Stimulated activated CD4-positive, alpha-beta T cell treated with anti-CD3 and anti-CD28 coated beads, TNF-alpha, amount 100 ng/mL, for 4 hours (primary cell): Measurements from ENCODE around the gene RNASE1.
"Not testable (repeated sequence)": the region's sequence is repeated elsewhere in the genome, so short reads cannot be mapped to it uniquely, and the experiment has no call there.

Experiments used
- DNase-seq, 3 experiments: peaks; one replicate each; pipeline ENCODE4 v3.0.0-alpha.2; 2020; ENCODE audit warnings: low read depth in 3 of 3

RNASE1 gene

GRCh38 chr14:20802341-20803084 lies at the start of gene RNASE1:
TSS of gene RNASE1 (minus strand) at chr14:20802844. CDS start at chr14:20802068, 776 bp downstream.
- DNase-seq, result no peak

- no peak for DNase-seq
Observed at GRCh38 chr14:20848955-20849570, 46.4 kb upstream of the RNASE1 start.

GRCh38 chr14:20848316-20848954 lies 45.8 kb upstream of the RNASE1 start:
- no peak for DNase-seq

- DNase-seq, result no peak
Observed at GRCh38 chr14:20846560-20846959, 43.9 kb upstream of the RNASE1 start.

GRCh38 chr14:20841096-20841495 lies 38.5 kb upstream of the RNASE1 start:
- DNase-seq, result no peak

GRCh38 chr14:20837831-20838230 lies 35.2 kb upstream of the RNASE1 start:
- DNase-seq, result no peak

GRCh38 chr14:20836668-20837338 lies 34.2 kb upstream of the RNASE1 start:
- no peak for DNase-seq

- DNase-seq, result no peak
Observed at GRCh38 chr14:20834899-20835298, 32.3 kb upstream of the RNASE1 start.

GRCh38 chr14:20830831-20831230 lies 28.2 kb upstream of the RNASE1 start:
- DNase-seq, result no peak

GRCh38 chr14:20828024-20828694 lies 25.5 kb upstream of the RNASE1 start:
- DNase-seq, result not testable (repeated sequence)

GRCh38 chr14:20827326-20827725 lies 24.7 kb upstream of the RNASE1 start:
- no peak for DNase-seq

- DNase-seq, result not testable (repeated sequence)
Observed at GRCh38 chr14:20826666-20827065, 24.0 kb upstream of the RNASE1 start.

GRCh38 chr14:20823859-20824258 lies 21.2 kb upstream of the RNASE1 start:
- no peak for DNase-seq

- DNase-seq, result not testable (repeated sequence)
Observed at GRCh38 chr14:20821521-20822108, 19.0 kb upstream of the RNASE1 start.

- no peak for DNase-seq
Observed at GRCh38 chr14:20820063-20820904, 17.6 kb upstream of the RNASE1 start.

GRCh38 chr14:20818861-20819260 lies 16.2 kb upstream of the RNASE1 start:
- DNase-seq, result no peak

- DNase-seq, result not testable (repeated sequence)
Observed at GRCh38 chr14:20815946-20816345, 13.3 kb upstream of the RNASE1 start.

- no peak for DNase-seq
Observed at GRCh38 chr14:20811986-20812975, 9.6 kb upstream of the RNASE1 start.

GRCh38 chr14:20809917-20810316 lies 7.3 kb upstream of the RNASE1 start:
- DNase-seq, result no peak
